Body of pancreas (tissue), 4 donors: ENCODE data around the gene GRID2. TPM values are rescaled to one million over a fixed set of nuclear protein-coding genes. Genes with fewer than 3 reads are reported as not detected.

Source experiments
- ATAC-seq: fragments of 150-250 bp; one replicate; pipeline ENCODE4 v1.9.1; 2016
- DNase-seq, 4 donors: peaks; one replicate each; pipeline ENCODE4 v3.0.0-alpha.2; 2019
- H3K27ac ChIP-seq, 4 donors: fragments of 200-600 bp; sonication (generic); 1 replicate in 3 of 4; 2 replicates in 1 of 4; pipeline versions ENCODE4 v1.5.1 to v1.6.1; 2016 to 2019; ENCODE audit warnings: mild to moderate bottlenecking in 1 of 4, mixed read lengths in 1 of 4, moderate library complexity in 1 of 4
- H3K27me3 ChIP-seq, 2 donors: fragments of 200-600 bp; sonication (generic); one replicate each; pipeline ENCODE4 v1.6.0; 2016; ENCODE audit warnings: mild to moderate bottlenecking in 1 of 2
- H3K36me3 ChIP-seq, 2 donors: fragments of 200-600 bp; sonication (generic); replicated peaks in 1 of 2; 2 replicates each; pipeline ENCODE4 v1.5.1; 2016; ENCODE audit warnings: low read depth in 2 of 2; ENCODE audit not compliant: insufficient read depth in 1 of 2
- H3K4me1 ChIP-seq: fragments of 200-600 bp; sonication (generic); one replicate; pipeline ENCODE4 v1.6.0; 2016
- H3K4me3 ChIP-seq, 2 donors: fragments of 200-600 bp; sonication (generic); 1 replicate in 1 of 2; 2 replicates in 1 of 2; pipeline ENCODE4 v1.5.1; 2016 to 2019
- H3K9me3 ChIP-seq, 3 donors: fragments of 200-600 bp; sonication (generic); 1 replicate in 2 of 3; 2 replicates in 1 of 3; pipeline ENCODE4 v1.5.1; 2016
- POLR2A ChIP-seq, 3 donors: fragments of 450-650 bp; IDR thresholded peaks; one replicate each; pipeline ENCODE4 v1.6.1; 2016; ENCODE audit warnings: antibody characterized with exemption in 3 of 3, mild to moderate bottlenecking in 2 of 3
- WGBS, 2 donors: methylation state at CpG; one replicate each; pipeline ENCODE4 v1.1.5; 2017; 5-methylcytosine and 5-hydroxymethylcytosine counted together
- intact Hi-C: fragments of 100-400 bp; cut with DNase I; formaldehyde crosslinking; loops from one replicate; pipeline ENCODE4 v1.15.1; 2023
- total RNA-seq, 2 donors: library from RNA; depleted of rRNA; stranded (reverse); fragments of >200 nt; gene quantifications; one replicate each; pipeline ENCODE4 v1.1.0, GENCODE V29; 2016
- TF ChIP-seq, protein P1 (sequence below), 7 experiments: fragments of 450-650 bp in 4 of 7; fragments of 200-600 bp in 3 of 7; sonication (generic) in 3 of 7; IDR thresholded peaks; one replicate each; pipeline ENCODE4 v1.5.1; 2016 to 2019; ENCODE audit warnings: antibody characterized with exemption in 7 of 7

Gene GRID2
- total RNA-seq, 2 donors from 2014 or later: not detected

DNA sequence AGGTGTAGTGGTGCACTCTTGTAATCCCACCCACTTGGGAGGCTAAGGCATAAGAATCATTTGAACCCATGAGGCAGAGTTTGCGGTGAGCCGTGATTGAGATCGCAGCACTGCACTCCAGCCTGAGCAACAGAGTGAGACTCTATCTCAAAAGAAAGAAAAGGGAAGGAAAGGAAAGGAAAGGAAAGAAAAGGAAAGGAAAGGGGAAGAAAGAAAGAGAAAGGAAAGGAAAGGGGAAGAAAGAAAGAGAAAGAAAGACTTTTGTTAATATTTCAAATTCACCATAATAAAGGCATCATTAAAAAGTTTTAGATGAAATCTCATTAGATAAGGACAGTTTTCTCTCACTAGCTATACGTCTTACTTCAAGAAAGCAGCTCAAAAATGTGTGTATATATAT, 864.3 kb downstream of the GRID2 start:
- 89 to 90% methylated on average over 4 of the region's 4 CpGs for WGBS, 2 donors
- no peaks in the 10 kb centered on the region for H3K27me3 ChIP-seq
- DNase-seq (no peak), ATAC-seq (no peak)
- H3K4me1 ChIP-seq: no peaks in the 10 kb centered on the region
- no peak overlapping the region for H3K4me3 ChIP-seq
- no peaks in the 10 kb centered on the region for H3K36me3 ChIP-seq
- no peak overlapping the region for H3K27ac ChIP-seq
- H3K9me3 ChIP-seq: no peaks in the 10 kb centered on the region
- no peak for TF ChIP-seq POLR2A (IDR thresholded peaks at IDR 0.05)
- TF ChIP-seq, protein P1, sequence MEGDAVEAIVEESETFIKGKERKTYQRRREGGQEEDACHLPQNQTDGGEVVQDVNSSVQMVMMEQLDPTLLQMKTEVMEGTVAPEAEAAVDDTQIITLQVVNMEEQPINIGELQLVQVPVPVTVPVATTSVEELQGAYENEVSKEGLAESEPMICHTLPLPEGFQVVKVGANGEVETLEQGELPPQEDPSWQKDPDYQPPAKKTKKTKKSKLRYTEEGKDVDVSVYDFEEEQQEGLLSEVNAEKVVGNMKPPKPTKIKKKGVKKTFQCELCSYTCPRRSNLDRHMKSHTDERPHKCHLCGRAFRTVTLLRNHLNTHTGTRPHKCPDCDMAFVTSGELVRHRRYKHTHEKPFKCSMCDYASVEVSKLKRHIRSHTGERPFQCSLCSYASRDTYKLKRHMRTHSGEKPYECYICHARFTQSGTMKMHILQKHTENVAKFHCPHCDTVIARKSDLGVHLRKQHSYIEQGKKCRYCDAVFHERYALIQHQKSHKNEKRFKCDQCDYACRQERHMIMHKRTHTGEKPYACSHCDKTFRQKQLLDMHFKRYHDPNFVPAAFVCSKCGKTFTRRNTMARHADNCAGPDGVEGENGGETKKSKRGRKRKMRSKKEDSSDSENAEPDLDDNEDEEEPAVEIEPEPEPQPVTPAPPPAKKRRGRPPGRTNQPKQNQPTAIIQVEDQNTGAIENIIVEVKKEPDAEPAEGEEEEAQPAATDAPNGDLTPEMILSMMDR (IDR thresholded peaks at IDR 0.05): no peak
- intact Hi-C loops: no loop called here

DNA sequence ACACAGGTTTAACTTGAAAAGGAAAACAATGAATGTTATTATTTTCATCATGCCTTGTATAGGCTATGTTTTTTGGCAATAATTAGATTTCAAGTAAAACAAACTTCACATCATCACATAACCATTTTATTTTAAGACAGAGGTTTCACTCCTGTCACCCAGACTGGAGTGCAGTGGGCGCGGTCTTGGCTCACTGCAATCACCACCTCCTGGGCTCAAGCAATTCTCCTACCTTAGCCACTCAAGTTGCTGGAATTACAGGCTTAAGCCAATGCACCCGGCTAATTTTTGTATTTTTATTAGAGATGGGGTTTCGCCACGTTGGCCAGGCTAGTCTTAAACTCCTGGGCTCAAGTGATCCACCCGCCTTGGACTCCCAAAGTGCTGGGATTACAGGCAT, 866.2 kb downstream of the GRID2 start:
- intact Hi-C loops: no loop called here
- Histone ChIP-seq H3K27ac (no peak overlapping the region), H3K9me3 (no peaks in the 10 kb centered on the region), H3K36me3 (no peaks in the 10 kb centered on the region), H3K4me1 (no peaks in the 10 kb centered on the region), H3K4me3 (no peak overlapping the region), H3K27me3 (no peaks in the 10 kb centered on the region)
- DNase-seq: no peak
- no peak for TF ChIP-seq POLR2A (IDR thresholded peaks at IDR 0.05)
- TF ChIP-seq, protein P1 (IDR thresholded peaks at IDR 0.05): no peak
- ATAC-seq: no peak
- WGBS, 2 donors: 91 to 92% methylated on average over 6 of the region's 6 CpGs

DNA sequence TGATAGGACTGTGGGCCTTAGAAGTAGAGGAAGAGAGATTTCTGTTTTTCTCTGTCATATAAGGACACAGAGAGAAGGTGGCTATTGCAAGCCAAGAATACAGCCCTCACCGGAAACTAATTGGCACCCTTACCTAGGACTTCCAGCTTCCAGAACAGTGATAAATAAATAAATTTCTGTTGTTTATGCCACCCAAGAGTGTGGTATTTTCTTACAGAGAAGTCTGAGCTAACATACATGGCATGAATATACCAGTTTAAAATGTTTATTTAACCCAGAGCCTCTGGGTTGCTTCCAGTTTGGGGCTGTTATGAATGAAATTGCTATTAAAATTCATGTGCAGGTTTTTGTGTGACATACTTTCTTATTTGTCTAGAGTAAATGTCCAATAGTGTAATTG, 870.8 kb downstream of the GRID2 start:
- Histone ChIP-seq H3K4me1 (no peaks in the 10 kb centered on the region), H3K4me3 (no peak overlapping the region), H3K27ac (no peak overlapping the region), H3K36me3 (no peaks in the 10 kb centered on the region), H3K9me3 (no peaks in the 10 kb centered on the region), H3K27me3 (no peaks in the 10 kb centered on the region)
- TF ChIP-seq, protein P1 (IDR thresholded peaks at IDR 0.05): no peak
- TF ChIP-seq POLR2A (IDR thresholded peaks at IDR 0.05): no peak
- ATAC-seq (no peak), DNase-seq (no peak)
- WGBS, 2 donors: 80 to 88% methylated on average over 1 of the region's 1 CpG
- intact Hi-C loops: no loop called here

DNA sequence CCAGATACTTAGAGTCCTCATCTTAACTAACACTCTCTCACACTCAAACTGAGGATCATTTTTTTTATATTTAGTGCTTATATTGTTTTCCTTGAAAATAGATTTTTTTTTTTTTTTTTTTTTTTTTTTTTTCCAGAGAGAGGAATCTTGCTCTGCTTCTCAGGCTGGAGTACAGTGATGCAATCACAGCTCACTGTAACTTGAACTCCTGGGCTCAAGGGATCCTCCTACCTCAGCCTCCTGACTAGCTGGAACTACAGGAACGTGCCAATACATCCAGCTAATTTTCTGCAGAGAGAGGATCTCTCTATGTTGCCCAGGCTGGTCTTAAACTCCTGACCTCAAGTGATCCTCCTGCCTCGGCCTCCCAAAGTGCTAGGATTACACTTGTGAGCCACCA, 874.5 kb downstream of the GRID2 start:
- no peaks in the 10 kb centered on the region for H3K36me3 ChIP-seq
- no peaks in the 10 kb centered on the region for H3K4me1 ChIP-seq
- WGBS, 2 donors: 77 to 81% methylated on average over 2 of the region's 2 CpGs
- H3K4me3 ChIP-seq: no peak overlapping the region
- TF ChIP-seq, protein P1 (IDR thresholded peaks at IDR 0.05): no peak
- TF ChIP-seq POLR2A (IDR thresholded peaks at IDR 0.05): no peak
- no peak for DNase-seq
- no peak for ATAC-seq
- H3K27me3 ChIP-seq: no peaks in the 10 kb centered on the region
- intact Hi-C loops: no loop called here
- H3K27ac ChIP-seq: no peak overlapping the region
- H3K9me3 ChIP-seq: no peaks in the 10 kb centered on the region

DNA sequence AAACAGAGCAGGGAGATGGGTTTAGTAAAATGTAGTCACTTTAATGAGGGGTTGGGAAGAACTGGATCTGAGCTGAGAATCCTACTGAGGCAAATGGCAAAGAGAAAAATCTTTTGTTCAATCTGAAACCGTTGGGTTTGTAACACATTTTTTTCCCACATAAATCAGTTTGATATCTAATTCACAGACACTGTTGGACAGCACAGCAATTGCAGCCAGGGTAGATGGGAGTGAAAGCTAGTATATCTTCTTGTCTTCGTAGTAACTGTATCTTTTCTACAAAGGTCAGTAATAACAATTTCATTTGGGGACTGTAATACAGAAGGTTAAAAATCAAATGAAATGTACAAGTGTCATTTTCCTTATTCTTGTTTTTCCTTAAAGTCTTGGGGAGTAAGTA, 875.3 kb downstream of the GRID2 start:
- Histone ChIP-seq H3K36me3 (no peaks in the 10 kb centered on the region), H3K4me3 (no peak overlapping the region), H3K4me1 (no peaks in the 10 kb centered on the region), H3K27ac (no peak overlapping the region), H3K9me3 (no peaks in the 10 kb centered on the region), H3K27me3 (no peaks in the 10 kb centered on the region)
- no peak for TF ChIP-seq POLR2A (IDR thresholded peaks at IDR 0.05)
- TF ChIP-seq, protein P1 (IDR thresholded peaks at IDR 0.05): no peak
- intact Hi-C loops: no loop called here
- ATAC-seq (no peak), DNase-seq (no peak)
- WGBS, 2 donors: 33 to 36% methylated on average over 2 of the region's 2 CpGs
